DOHH2 (cell line): ENCODE results near the gene CLCN3.

Experiments
- EZH2phosphoT487 ChIP-seq: fragments of 200-600 bp; sonication (generic); IDR thresholded peaks from 2 replicates; pipeline ENCODE4 v1.6.1; 2017; ENCODE audit warnings: borderline replicate concordance, mild to moderate bottlenecking, antibody characterized with exemption, low read length, moderate library complexity, mixed read lengths
- TF ChIP-seq, protein P1 (sequence below): fragments of 200-600 bp; sonication (generic); IDR thresholded peaks from one replicate; pipeline ENCODE4 v1.5.1; 2014; ENCODE audit warnings: antibody characterized with exemption, mild to moderate bottlenecking, low read depth, low read length; ENCODE audit not compliant: poor library complexity, severe bottlenecking

DNA sequence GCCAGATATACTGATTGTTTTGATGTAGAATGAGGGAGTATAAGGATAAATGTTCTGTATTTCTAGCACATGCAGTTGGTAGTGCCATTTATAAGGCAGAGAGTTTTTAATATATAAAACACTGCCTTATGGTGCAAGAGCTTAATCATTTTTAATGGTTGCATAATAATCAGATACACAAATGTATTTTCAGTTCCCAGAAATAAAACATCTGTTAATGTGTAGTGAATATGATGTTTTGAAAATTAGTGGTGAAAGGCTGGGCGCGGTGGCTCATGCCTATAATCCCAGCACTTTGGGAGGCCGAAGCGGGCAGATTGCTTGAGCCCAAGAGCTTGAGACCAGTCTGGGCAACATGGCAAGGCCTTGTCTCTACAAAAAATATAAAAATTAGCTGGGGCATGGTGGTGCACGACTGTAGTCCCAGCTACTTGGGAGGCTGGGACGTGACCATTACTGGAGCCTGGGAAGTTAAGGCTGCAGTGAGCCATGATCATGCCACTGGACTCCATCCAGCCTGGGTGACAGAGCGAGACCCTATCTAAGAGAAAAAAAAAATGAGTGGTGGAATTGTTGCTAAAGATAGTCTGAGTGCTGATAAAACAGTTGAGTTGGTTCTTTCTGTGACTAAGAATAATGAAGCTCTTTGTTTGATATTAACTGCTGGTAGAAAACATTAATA lies 29.3 kb downstream of the CLCN3 start:
- TF ChIP-seq, protein P1, sequence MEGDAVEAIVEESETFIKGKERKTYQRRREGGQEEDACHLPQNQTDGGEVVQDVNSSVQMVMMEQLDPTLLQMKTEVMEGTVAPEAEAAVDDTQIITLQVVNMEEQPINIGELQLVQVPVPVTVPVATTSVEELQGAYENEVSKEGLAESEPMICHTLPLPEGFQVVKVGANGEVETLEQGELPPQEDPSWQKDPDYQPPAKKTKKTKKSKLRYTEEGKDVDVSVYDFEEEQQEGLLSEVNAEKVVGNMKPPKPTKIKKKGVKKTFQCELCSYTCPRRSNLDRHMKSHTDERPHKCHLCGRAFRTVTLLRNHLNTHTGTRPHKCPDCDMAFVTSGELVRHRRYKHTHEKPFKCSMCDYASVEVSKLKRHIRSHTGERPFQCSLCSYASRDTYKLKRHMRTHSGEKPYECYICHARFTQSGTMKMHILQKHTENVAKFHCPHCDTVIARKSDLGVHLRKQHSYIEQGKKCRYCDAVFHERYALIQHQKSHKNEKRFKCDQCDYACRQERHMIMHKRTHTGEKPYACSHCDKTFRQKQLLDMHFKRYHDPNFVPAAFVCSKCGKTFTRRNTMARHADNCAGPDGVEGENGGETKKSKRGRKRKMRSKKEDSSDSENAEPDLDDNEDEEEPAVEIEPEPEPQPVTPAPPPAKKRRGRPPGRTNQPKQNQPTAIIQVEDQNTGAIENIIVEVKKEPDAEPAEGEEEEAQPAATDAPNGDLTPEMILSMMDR, result no peak
- TF ChIP-seq EZH2phosphoT487, result no peak
